ENCODE measurements around the gene FOSB. TPM values are rescaled to one million over a fixed set of nuclear protein-coding genes. Genes with fewer than 3 reads are reported as not detected.

Gene FOSB
- total RNA-seq, 2 experiments from 2014 or later: 8.0 to 8.7 TPM

DNA sequence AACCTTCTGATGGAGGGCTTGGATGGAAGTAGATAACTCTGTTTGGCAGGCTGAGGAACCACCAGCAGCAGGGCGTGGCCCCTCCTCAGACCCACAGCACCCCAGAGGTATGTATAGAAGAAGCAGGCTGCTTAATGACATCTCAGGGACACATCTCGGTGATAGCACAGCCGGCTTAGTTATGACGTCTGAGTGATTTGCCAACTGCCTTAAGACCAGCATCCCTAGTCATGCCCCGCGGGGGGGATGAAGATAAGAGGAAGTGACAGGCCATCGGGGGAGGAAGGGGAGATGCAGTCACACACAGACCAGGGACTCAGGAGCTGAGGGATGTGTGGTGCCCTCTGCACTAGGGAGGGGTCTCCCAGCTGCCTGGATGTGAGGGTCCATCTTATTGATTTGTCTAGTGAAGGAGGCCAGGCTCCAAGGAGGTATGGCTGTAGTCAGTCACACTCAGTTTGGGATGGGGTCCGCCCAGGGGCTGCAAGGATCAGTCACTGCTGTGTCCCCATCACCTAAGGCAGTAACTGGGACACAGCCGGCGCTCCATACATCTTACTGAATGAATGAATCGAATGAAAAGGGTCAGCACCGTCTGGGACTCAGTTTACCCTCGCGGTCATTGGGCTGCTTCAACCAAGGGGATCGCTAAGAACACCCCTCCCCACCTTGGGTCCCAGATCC lies 24.9 kb upstream of the FOSB start:
- intact Hi-C loops (cut with micrococcal nuclease): loop anchor here (1.0 to 10.0 kb wide), 4 partner anchors 7 to 202 kb away; no protein-coding TSS in a partner anchor
- Mint-ChIP-seq H3K9me3 (no peaks in the 10 kb centered on the region), H3K4me3 (peak overlapping the region; percentile 80), H3K4me1 (ENCODE audit: low read depth) (peaks cover 30% of the 10 kb centered on the region), H3K27me3 (ENCODE audit: low read depth) (no peaks in the 10 kb centered on the region), H3K36me3 (ENCODE audit: low read depth) (no peaks in the 10 kb centered on the region), H3K27ac (peak overlapping the region; percentile 31)
- DNase-seq: peak; percentile 72
- CTCF ChIA-PET: interaction anchor here (0.7 to 17.6 kb wide), 2 partner anchors 32 to 43 kb away, joined by 3 to 351 read pairs; partner anchors contain the start of gene FOSB

DNA sequence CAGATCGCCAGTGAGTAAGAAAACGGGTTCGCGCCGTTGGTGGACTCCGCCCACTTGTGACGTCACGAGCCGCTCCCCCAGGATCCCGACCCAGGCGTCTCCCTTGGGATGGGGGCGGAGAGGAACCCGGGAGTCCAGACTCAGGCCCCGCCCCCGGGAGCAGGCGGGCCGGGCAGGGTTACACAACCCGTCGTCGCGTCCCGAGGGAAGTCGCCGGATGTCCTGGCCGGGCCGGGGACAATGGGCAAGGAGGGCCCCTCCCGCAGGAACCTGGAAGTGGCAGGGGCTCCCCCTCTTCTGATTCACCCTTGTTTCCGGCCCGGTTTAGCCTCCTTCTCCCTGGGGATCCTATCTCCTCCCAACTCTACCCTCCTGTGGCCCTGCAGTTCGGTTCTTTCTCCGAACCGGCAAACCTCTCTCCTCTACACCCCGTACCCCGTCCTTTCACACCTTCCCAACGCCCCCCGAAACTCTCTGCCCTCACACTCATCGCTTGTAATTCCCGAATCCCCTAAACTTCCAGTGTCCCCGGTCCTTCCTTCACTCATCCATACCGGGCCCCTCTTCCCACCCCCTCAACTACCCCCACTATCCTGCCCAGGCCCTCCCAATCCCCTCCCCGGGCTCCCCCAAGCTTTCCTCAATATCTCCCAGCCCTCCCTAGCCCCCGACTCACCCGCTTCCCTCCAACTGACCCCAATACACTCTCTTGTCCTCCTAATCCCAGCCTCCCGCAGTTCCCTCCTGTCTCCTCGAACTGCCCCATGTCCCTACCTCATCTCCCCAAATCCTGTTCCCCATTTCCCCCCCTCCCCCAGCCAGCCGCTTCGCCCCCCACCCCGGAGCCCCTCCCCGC lies 24.1 kb upstream of the FOSB start:
- H3K27ac Mint-ChIP-seq: peak overlapping the region; percentile 71
- CTCF ChIA-PET: interaction anchor here (17.6 kb wide), 1 partner anchor 31 kb away, joined by 351 read pairs; the partner anchor contains the start of gene FOSB
- no peaks in the 10 kb centered on the region for H3K9me3 Mint-ChIP-seq
- peaks cover 30% of the 10 kb centered on the region for H3K4me1 Mint-ChIP-seq (ENCODE audit: low read depth)
- H3K4me3 Mint-ChIP-seq: peak overlapping the region; percentile 80
- H3K27me3 Mint-ChIP-seq (ENCODE audit: low read depth): no peaks in the 10 kb centered on the region
- H3K36me3 Mint-ChIP-seq (ENCODE audit: low read depth): no peaks in the 10 kb centered on the region
- intact Hi-C loops (cut with micrococcal nuclease): loop anchor here (1.0 to 10.0 kb wide), 3 partner anchors 19 to 201 kb away; no protein-coding TSS in a partner anchor
- peak; percentile 82 for DNase-seq

DNA sequence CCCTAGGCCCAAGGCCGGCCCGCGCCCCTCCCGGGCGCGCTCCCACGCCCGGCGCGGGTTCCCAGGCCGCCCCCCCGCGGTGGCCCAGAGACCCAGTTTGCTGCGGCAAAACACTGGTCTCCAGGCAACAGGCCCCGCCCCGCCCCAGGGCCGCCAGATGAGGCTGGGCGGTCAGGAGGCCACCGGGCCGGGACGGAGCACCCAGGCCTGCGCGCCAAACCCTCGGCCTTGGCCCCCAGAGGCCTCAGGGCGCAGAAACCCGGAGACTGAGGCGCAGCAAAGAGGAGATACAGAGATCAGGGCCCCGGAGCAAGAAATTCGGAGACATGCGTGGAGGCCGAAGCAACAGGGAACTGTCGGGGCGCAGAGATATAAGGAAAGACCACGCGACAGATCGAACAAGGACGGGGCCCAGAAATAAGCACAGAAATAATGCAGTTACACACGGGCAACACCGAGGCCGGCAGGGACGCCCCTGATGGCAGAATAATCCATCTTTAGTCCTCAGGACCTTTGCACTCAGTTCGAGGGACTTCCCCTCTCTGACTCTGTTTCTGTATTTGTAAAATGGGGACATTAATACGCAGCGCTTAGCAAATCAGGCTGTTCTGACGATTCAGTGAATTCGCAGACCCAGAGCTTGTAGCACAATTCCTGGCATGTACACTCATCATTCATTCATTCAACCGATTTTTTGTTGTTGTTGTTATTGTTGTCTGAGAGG lies 23.3 kb upstream of the FOSB start:
- H3K27ac Mint-ChIP-seq: no peak overlapping the region
- no peaks in the 10 kb centered on the region for H3K9me3 Mint-ChIP-seq
- CTCF ChIA-PET: interaction anchor here (0.9 to 17.6 kb wide), 5 partner anchors 14 to 197 kb away, joined by 3 to 351 read pairs (median 3); partner anchors contain the start of gene FOSB
- H3K4me3 Mint-ChIP-seq: no peak overlapping the region
- intact Hi-C loops (cut with micrococcal nuclease): loop anchor here (10.0 kb wide), 1 partner anchor 200 kb away; no protein-coding TSS in a partner anchor
- no peaks in the 10 kb centered on the region for H3K36me3 Mint-ChIP-seq (ENCODE audit: low read depth)
- DNase-seq: peak; percentile 67
- peaks cover 34% of the 10 kb centered on the region for H3K4me1 Mint-ChIP-seq (ENCODE audit: low read depth)
- H3K27me3 Mint-ChIP-seq (ENCODE audit: low read depth): no peaks in the 10 kb centered on the region

DNA sequence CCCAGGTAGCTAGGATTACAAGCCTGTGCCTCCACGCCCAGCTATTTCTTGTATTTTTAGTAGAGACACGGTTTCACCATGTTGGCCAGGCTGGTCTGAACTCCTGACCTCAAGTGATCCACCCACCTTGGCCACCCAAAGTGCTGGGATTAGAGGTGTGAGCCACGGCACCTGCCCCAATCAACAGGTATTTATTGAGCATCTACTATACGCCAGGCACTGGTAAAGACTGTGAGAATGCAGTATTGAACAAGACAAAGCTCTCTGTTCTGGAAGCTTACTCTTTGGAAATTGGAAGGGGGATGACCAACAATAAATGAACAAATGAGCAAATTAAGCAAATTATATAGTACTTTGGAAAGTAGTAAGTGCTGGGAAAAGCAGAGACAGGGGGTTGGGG lies 22.7 kb upstream of the FOSB start:
- Mint-ChIP-seq H3K27ac (no peak overlapping the region), H3K36me3 (ENCODE audit: low read depth) (no peaks in the 10 kb centered on the region), H3K4me3 (no peak overlapping the region), H3K4me1 (ENCODE audit: low read depth) (peaks cover 37% of the 10 kb centered on the region), H3K27me3 (ENCODE audit: low read depth) (no peaks in the 10 kb centered on the region), H3K9me3 (no peaks in the 10 kb centered on the region)
- intact Hi-C loops (cut with micrococcal nuclease): loop anchor here (10.0 kb wide), 1 partner anchor 200 kb away; no protein-coding TSS in a partner anchor
- no peak for DNase-seq
- CTCF ChIA-PET: interaction anchor here (0.6 to 17.6 kb wide), 8 partner anchors 8 to 1700 kb away, joined by 3 to 351 read pairs (median 3); partner anchors contain the start of gene FOSB

DNA sequence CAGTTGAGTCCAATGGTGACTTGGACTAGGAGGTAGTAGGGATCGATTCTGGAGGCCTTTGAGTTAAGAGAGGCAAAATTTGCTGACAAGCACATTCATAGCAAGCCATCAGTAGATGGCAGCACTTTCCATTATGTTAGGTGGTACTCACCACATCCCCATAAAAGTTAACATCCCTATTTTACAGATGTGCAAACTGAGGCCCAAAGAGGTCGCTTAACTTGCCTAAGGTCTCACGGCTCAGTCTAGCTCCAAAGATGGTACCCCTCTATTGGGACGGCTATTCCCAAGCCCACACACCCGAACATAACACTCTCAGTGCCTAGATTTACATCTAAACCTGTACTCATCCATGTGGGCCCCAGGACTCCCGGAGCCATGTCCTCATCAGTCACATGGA lies 21.5 kb upstream of the FOSB start:
- peak; percentile 32 for DNase-seq
- H3K27ac Mint-ChIP-seq: no peak overlapping the region
- H3K4me3 Mint-ChIP-seq: no peak overlapping the region
- peaks cover 35% of the 10 kb centered on the region for H3K4me1 Mint-ChIP-seq (ENCODE audit: low read depth)
- no peaks in the 10 kb centered on the region for H3K36me3 Mint-ChIP-seq (ENCODE audit: low read depth)
- no peaks in the 10 kb centered on the region for H3K27me3 Mint-ChIP-seq (ENCODE audit: low read depth)
- no peaks in the 10 kb centered on the region for H3K9me3 Mint-ChIP-seq
- intact Hi-C loops (cut with micrococcal nuclease): loop anchor here (1.0 to 10.0 kb wide), 2 partner anchors 21 to 199 kb away; partner anchors contain the start of gene FOSB
- CTCF ChIA-PET: interaction anchor here (0.7 to 17.6 kb wide), 5 partner anchors 9 to 55 kb away, joined by 3 to 351 read pairs (median 3); partner anchors contain the start of gene FOSB

DNA sequence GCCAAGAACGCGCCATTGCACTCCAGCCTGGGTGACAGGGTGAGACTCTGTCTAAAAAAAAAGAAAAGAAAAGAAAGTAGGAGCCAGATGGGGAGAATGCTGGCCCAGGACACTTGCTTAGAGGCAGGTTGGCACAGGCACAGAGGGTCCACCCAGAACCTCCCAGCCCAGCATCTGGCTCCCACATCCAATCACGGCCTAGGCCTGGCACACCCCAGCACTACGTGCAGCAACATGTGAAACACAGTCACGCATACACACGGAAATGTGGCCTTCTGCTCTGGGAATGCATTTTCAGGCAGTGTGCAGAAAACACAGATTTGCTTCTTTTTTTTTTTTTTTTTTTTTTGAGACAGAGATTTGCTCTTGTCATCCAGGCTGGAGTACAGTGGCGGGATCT lies 20.9 kb upstream of the FOSB start:
- no peak overlapping the region for H3K27ac Mint-ChIP-seq
- H3K9me3 Mint-ChIP-seq: no peaks in the 10 kb centered on the region
- H3K4me3 Mint-ChIP-seq: no peak overlapping the region
- H3K27me3 Mint-ChIP-seq (ENCODE audit: low read depth): no peaks in the 10 kb centered on the region
- DNase-seq: no peak
- CTCF ChIA-PET: interaction anchor here (0.7 to 17.6 kb wide), 5 partner anchors 12 to 182 kb away, joined by 3 to 351 read pairs (median 5); partner anchors contain the start of gene FOSB
- no peaks in the 10 kb centered on the region for H3K36me3 Mint-ChIP-seq (ENCODE audit: low read depth)
- H3K4me1 Mint-ChIP-seq (ENCODE audit: low read depth): peaks cover 42% of the 10 kb centered on the region
- intact Hi-C loops (cut with micrococcal nuclease): loop anchor here (1.0 to 10.0 kb wide), 2 partner anchors 20 to 198 kb away; partner anchors contain the start of gene FOSB

DNA sequence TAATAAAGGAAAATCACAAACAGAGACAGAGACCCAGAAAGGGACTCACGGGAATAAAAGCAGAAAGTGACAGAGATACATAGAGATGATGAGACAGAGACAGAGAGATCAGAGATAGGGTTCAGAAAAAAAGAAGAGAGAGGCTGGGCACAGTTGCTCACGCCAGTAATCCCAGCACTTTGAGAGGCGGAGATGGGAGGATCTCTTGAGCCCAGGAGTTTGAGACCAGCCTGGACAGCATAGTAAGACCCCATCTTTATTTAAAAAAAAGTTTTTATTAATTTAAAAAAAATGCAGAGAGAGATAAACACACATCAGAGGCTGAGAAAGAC lies 19.4 kb upstream of the FOSB start:
- H3K9me3 Mint-ChIP-seq: no peaks in the 10 kb centered on the region

DNA sequence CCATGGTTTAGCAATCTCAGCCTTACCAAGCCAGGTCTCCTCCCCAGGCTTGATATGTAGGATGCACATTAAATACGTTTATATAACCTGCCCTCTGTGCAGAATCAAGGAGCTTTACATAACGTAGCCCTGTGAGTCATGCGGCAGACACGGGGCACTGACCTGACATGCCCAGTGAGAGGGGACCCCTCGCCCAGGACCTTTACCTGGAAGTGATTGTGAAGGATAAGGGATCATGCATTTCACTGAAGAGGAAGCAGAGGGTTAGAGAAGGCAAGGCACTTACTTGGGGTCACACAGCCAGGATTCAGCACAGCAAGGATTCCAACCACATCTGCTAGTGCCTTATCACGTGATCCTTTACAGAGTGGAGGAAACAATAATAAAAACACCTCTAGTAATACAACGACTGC lies 18.9 kb upstream of the FOSB start:
- no peak for DNase-seq
- intact Hi-C loops (cut with micrococcal nuclease): loop anchor here (10.0 kb wide), 1 partner anchor 196 kb away; no protein-coding TSS in a partner anchor
- Mint-ChIP-seq H3K4me1 (ENCODE audit: low read depth) (peaks cover 31% of the 10 kb centered on the region), H3K4me3 (peak overlapping the region; percentile 29), H3K27me3 (ENCODE audit: low read depth) (no peaks in the 10 kb centered on the region), H3K36me3 (ENCODE audit: low read depth) (no peaks in the 10 kb centered on the region), H3K27ac (peak overlapping the region; percentile 12), H3K9me3 (no peaks in the 10 kb centered on the region)
- CTCF ChIA-PET: interaction anchor here (0.7 to 17.6 kb wide), 4 partner anchors 9 to 36 kb away, joined by 3 to 351 read pairs (median 10); partner anchors contain the start of gene FOSB

More for the DNA sequence above, 19.4 kb upstream of the FOSB start:
- H3K27ac Mint-ChIP-seq: no peak overlapping the region
- no peak overlapping the region for H3K4me3 Mint-ChIP-seq
- no peaks in the 10 kb centered on the region for H3K36me3 Mint-ChIP-seq (ENCODE audit: low read depth)
- no peak for DNase-seq
- no peaks in the 10 kb centered on the region for H3K27me3 Mint-ChIP-seq (ENCODE audit: low read depth)
- CTCF ChIA-PET: interaction anchor here (3.3 to 17.6 kb wide), 2 partner anchors 9 to 27 kb away, joined by 16 to 351 read pairs; partner anchors contain the start of gene FOSB
- intact Hi-C loops (cut with micrococcal nuclease): loop anchor here (10.0 kb wide), 1 partner anchor 196 kb away; no protein-coding TSS in a partner anchor
- peaks cover 33% of the 10 kb centered on the region for H3K4me1 Mint-ChIP-seq (ENCODE audit: low read depth)

DNA sequence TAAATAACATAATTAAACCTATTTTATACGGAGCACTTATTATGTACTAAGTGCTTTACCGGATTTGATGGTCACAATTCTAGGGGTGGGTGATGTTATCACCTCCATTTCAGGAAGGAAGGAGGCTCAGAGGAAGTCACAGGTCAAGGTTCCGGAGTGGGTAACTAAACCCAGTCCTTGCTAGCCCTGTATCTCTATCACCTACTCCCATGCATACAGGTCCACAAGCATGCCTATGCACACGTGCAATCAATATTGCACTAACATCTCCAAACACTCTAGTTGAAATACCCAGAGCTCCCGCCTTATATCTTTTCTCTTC lies 17.8 kb upstream of the FOSB start:
- peak overlapping the region; percentile 94 for H3K4me3 Mint-ChIP-seq
- H3K27ac Mint-ChIP-seq: peak overlapping the region; percentile 89
- no peaks in the 10 kb centered on the region for H3K9me3 Mint-ChIP-seq
- H3K4me1 Mint-ChIP-seq (ENCODE audit: low read depth): peaks cover 22% of the 10 kb centered on the region
- intact Hi-C loops (cut with micrococcal nuclease): loop anchor here (1.0 to 2.0 kb wide), 4 partner anchors 8 to 219 kb away; partner anchors contain the start of gene GIPR
- no peaks in the 10 kb centered on the region for H3K36me3 Mint-ChIP-seq (ENCODE audit: low read depth)
- peak; percentile 15 for DNase-seq
- CTCF ChIA-PET: interaction anchor here (1.4 to 17.6 kb wide), 3 partner anchors 11 to 35 kb away, joined by 5 to 351 read pairs (median 16); partner anchors contain the start of gene FOSB
- no peaks in the 10 kb centered on the region for H3K27me3 Mint-ChIP-seq (ENCODE audit: low read depth)

DNA sequence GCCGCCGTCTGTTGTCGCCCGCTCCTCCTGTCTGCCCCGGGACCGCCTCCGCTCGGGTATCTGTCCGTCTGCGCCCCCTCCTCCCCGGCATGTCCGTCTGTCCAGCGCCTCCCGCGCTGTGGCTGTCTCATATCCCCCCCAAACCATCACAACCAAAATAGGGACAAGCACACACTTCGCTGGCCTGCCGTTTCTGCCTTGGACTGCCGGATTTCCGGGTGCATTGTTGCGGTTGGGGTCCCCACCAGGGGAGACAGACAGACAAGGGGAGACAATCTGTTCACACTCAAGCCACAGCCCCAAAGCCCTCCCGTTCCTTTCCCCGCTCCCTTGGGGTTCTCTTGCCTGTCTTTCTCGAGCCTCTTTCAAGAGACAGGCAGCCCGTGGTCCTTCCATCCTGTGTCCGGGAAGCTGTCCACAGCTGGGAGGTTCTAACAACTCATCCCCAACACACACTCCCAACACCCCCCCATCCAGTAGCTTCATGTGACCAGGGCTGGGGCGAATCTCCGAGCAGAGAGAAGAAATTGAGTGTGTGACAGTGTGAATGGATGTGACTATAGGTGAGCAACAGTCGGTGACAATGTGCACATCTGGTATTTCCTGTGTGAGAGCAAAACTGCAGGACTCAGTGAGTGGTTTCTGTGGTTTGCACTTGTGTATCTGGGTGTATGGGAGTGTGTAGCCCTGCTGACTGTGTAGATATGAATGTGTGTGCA lies 16.5 kb upstream of the FOSB start:
- intact Hi-C loops (cut with micrococcal nuclease): loop anchor here (2.0 kb wide), 1 partner anchor 218 kb away; the partner anchor contains the start of gene GIPR
- H3K27me3 Mint-ChIP-seq (ENCODE audit: low read depth): no peaks in the 10 kb centered on the region
- DNase-seq: peak; percentile 50
- no peak overlapping the region for H3K27ac Mint-ChIP-seq
- CTCF ChIA-PET: interaction anchor here (2.9 kb wide), 1 partner anchor 12 kb away, joined by 9 read pairs; no protein-coding TSS in a partner anchor
- H3K36me3 Mint-ChIP-seq (ENCODE audit: low read depth): no peaks in the 10 kb centered on the region
- no peaks in the 10 kb centered on the region for H3K9me3 Mint-ChIP-seq
- H3K4me3 Mint-ChIP-seq: peak overlapping the region; percentile 65
- peaks cover 33% of the 10 kb centered on the region for H3K4me1 Mint-ChIP-seq (ENCODE audit: low read depth)
